DMS79 treated with DMSO at 0.1 percent for 48 hours (cell line): ENCODE data around the gene DNAJC16.
"Not testable (repeated sequence)": the region's sequence is repeated elsewhere in the genome, so short reads cannot be mapped to it uniquely, and the experiment has no call there.

ENCODE experiments used
- DNase-seq: peaks from one replicate; lab custom pipeline; 2025; lab: John Stamatoyannopoulos, UW

DNAJC16 gene

DNA sequence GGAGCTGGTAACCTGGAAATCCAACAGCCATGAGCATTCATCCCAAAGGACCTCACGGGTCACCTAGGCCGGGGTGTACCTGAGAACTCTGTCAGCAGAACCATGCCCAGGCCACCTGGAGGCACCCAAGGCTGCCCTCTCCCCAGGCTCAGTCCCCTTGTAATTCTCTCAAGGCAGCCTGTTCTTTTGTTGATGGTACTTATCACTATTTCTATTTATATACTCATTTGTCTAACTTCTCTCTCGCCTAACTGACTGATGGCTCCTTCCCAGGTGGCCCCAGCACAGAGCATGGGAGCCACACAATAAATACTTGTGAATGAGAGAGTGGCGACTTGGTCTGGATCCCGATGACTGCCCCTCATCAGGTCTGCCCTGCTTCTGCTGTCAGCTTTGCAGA lies 19.4 kb upstream of the DNAJC16 start:
- no peak for DNase-seq

DNA sequence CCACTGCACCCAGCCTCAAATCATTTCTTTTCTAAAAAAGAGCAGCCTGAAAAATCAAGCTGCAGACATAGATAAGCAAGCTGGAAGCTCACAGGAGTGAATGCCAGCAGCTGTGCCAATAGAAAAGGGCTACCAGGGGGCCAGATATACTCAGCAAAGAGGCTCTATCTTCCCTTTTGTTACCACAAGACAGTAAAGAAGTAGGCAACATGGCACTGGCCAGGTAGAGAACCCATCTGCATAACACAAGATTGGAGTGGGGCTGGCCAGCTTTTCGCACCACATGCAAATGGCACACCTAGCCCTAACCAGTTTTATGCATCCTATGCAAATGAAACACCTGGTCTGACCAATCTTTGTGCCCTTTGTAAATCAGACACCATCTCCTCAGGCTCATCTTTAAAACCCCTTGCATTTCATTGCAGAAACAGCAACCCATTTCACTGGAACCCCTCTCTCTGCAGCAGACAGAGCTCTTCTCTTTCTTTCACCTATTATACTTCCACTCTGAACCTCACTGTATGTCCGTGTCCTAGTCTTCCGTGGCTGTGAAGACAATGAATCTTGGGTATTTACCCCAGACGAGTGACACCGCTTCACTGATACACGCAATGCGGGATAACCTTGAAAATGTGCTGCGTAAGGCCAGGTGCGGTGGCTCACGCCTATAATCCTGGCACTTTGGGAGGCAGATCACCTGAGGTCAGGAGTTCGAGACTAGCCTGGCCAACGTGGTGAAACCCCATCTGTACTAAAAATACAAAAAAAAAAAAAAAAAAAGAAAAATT lies 17.8 kb upstream of the DNAJC16 start:
- DNase-seq = no peak

DNA sequence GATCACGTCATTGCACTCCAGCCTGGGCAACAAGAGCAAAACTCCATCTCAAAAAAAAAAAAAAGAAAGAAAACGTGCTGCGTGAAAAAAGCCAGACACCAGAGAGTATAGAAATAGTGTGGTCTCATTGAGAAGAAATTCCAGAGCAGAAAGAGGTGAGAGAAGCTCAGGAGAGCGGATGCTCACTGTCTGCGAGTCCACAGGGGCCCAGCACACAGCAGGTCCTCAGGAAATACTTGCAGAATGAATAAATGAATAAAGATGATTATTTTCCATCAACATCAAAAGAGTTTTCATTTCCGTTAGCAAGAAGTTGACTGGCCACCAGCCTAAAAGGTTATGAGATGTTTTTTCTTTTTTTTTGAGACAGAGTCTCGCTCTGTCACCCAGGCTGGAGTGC lies 17.1 kb upstream of the DNAJC16 start:
- no peak for DNase-seq

DNA sequence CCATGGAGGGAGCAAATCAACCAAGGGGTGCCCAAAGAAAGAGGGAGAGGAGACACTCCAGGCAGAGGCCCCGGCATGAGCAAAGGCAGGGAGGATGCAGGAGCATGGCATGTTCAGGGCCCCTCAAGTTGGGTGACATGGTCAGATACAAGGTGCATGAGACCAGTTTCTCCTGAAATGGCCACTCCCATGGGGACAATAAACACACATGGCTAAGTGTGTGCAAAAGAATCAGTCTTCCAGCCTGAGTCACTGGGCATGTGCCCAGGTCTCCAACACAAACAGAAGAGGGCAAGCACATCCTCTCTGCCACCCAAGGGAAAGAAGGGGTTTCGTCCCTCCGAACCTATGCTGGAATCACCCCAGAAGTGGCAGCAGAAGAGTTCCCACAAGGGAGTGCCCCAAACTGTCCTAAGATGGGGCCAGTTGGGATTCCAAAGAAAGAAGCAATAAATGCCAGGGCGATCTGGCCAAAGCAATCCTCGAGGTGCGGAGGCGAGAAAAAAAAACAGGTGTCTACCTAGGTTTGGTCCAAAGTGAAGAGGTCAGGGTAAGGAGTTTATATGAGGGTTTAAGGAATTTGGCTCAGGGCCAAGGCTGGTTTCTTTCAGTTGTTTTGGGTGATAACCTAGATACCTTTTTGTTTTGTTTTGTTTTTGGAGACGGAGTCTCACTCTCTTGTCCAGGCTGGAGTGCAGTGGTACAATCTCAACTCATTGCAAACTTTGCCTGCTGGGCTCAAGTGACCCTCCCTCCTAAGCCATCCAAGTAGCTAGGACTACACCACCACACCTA lies 15.8 kb upstream of the DNAJC16 start:
- DNase-seq = no peak

DNA sequence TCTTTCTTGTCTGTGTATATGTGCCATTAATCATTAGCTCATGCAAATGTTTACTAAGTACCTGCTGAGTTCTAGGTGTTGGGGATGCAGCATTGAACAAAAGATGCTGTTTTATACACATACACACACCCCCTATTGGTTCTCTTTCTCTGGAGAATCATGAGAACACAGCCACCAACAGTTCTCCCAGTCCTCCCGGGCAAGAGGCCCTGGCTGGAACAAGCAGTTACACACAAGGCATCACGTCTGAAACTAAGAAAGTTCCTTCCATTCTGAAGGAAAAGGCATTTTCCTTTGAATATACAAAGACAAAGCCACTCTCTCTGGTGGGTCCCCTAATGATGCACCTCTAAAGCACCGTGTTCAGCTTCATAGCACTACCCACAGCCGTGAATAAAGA lies 13.5 kb upstream of the DNAJC16 start:
- DNase-seq = no peak

DNA sequence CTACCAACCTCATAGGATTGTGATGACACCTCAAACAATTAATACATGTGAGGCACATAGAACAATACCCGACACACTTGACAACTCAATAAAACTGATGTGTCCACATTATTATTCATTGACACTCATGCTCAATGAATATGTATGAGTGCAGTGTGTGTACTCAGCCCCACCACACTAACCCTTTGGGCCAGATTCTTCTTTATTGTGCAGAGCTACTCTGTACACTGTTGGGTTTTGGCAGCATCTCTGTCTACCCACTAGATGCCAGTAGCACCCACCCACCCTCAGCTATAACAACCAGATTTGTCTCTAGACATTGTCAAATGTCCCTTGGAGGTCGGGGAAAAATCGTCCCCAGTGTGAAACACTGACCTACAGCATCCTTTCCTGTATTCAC lies 12.7 kb upstream of the DNAJC16 start:
- DNase-seq = no peak

DNA sequence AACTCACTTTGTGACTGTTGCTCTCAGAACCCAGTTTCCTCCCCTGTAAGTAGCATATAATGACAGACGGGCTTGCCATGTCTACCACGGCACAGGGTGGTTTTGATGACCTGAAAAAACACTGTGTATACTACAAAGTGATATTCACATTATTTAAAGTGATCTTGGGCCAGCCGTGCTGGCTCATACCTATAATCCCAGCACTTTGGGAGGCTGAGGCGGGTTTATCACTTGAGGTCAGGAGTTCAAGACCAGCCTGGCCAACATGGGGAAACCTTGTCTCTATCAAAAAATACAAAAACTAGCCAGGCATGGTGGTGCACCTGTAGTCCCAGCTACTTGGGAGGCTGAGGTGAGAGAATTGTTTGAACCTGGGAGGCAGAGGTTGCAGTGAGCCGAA lies 12.1 kb upstream of the DNAJC16 start:
- not testable (repeated sequence) for DNase-seq

DNA sequence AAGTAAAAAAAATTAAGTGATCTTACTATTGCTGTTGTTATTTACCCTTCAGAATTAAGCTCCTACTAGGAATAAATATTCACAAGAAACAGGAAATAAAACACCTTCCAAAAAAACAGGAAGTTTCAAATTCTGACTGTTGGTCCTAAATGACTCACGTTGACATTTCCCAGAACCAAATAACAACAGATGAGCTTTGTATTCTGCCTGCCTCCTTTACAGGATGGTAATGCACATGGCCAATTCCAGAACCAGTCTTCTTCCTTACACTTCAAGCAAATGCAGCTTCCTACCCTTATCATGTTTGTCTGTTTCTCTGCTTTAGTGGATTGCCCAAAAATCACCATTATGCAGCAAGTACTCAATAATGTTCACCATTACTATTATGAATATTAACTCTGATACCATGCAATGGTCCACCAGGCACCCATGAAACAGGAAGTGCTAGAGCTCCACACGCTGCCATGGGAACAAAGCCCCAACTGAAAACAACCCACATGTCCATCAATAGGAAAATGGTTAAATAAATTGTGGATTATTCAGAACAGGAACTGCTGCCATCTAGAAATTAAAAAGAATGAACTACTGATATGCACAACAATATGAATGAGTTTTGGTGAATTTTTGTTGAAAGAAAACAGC lies 11.5 kb upstream of the DNAJC16 start:
- DNase-seq = no peak

DNA sequence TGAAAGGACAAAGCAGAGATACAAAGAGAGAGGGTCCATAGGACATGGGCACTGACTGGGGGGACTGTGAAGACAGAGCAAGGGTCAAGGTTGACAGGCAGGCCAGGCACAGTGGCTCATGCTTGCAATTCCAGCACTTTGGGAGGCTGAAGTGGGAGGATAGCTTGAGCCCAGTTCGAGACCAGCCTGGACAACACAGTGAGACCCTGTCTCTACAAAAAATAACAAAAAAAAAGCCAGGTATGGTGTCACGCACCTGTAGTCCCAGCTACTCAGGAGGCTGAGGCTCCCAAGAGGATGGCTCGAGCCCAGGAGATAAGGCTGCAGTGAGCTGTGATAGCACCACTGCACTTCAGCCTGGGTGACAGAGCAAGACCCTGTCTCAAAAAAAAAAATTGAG lies 7.0 kb upstream of the DNAJC16 start:
- no peak for DNase-seq

DNA sequence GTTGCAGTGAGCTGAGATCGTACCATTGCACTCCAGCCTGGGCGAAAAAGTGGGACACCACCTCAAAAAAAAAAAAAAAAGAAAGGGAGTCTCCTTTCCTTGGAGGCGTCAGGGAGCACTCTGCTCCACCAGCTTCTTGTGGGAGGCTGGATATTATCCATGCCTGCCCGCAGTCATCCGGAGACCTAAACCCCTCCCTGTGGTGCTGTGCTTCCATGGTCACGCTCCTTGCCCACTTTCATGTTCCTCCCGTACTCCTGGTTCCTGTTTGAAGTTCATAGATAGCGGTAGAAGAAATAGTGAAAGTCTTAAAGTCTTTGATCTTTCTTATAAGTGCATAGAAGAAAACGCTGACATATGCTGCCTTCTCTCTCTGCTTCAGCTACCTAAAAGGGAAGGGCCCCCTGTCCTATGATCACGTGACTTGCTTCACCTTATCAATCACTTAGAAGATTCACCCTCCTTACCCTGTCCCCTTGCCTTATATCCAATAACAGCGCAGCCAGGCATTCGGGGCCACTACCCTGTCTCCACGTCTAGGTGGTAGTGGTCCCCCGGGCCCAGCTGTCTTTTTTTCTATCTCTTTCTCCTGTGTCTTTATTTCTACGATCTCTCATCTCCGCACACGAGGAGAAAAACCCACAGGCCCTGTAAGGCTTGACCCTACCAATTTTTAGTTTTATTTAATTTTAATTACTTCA lies 5.3 kb upstream of the DNAJC16 start:
- not testable (repeated sequence) for DNase-seq

DNA sequence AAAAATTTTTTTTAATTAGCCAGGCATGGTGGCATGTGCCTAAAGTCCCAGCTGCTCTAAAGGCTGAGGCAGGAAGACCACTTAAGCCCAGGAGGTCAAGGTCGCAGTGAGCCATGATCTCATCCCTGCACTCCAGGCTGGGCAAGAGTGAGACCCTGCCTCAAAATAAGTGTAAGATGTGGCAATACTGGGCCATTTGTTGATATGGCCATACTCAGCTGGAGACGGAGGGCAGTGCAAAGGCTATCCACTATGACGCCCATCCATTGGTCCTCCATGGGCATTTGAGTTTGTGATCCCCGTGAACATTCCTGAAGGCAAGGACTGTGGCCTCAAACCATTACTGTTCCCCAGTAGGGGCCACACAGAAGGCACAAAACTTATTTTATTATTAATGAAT lies 4.1 kb upstream of the DNAJC16 start:
- DNase-seq = no peak

DNA sequence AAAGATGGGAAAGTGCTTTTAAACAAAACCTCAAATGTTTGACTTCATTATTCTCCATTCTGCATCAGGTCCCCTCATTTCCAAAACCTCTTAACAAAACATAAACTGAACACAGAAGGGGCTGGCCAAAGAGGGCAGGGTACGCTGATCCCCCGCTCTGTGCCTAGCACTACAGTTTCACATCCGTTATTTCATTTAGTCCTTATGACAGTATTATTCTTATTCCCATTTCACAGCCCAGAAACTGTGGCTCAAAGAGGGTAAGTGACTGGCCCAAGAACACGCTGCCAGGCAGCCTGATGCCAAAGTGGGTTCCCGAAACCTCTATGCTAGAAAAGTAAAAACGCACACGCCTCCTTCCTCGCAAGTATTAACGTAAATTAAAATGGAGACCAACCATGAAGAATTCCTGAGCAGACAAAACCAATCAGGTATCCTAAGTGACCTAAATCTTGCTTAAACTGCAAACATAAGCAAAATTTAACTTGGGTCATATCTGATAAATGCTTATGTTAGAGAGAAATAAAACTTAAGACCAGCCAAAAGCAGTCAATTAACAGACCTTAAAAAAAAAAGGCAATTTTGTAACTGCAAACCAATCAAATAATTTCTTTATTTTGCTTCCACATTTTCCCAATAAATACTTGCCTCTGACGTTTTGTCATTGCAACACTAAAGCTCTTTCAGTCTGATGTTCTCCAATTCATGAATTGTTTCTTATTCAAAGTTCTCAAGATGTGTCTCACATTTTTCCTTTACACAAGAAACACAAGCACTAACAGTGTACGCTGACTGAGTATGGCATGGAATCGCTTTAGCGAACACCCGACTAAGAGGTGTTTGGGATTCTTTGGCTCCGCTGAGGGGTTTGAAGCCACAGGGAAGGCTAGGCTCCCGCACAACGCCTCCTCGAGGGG lies 3.3 kb upstream of the DNAJC16 start:
- DNase-seq = peak; percentile 63

DNA sequence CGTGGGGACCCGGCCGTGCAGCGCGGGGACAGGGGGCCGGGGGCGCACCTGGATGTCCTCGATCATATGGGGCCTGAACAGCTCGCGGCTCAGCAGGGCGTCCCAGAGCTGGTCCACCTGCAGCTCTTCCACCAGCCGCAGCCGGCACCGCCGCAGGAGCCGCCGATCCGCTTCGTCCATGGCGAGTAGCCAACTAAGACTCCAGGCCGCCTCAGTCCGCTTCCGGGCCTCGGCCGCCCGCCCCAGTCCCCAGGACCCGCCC lies 2.7 kb upstream of the DNAJC16 start, which contains the start of gene CASP9:
Gene CASP9, minus strand, starts transcription at position 195 of the 262 bp plus-strand sequence. Its CDS starts 15 bp downstream, at position 180.
- DNase-seq = no peak

DNA sequence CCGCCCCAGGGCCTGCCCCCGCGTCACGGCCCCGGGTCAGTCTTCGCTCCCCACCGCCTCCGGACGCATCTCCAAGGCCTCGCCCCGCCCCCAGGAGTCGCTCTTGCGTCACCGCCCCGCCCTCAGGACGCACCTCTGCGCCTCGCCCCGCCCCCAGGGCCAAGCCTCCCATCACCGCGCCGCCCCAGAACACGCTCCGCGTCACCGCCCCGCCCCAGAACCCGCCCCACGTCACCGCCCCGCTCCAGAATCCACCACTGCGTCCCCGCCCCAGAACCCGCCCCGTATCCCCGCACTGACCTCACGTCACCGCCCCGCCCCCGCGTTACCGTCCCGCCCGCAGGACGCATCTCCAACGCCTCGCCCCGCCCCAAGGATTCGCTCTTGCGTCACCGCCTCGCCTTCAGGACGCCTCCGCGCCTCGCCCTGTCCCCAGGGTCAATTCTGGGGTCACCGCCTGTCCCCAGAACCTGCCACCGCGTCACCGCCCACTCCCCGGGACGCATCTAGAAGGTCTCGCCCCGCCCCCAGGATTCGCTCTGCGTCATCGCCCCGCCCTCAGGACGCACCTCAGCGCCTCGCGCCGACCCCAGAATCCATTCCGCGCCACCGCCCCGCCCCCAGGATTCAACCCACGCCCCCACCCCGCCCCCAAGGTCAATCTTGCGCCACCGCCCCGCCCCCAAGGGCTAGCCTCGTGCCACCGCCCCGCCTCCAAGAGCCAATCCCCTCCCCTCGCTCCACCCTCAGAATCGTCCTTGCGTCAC lies 2.2 kb upstream of the DNAJC16 start:
- DNase-seq = peak; percentile 98

DNA sequence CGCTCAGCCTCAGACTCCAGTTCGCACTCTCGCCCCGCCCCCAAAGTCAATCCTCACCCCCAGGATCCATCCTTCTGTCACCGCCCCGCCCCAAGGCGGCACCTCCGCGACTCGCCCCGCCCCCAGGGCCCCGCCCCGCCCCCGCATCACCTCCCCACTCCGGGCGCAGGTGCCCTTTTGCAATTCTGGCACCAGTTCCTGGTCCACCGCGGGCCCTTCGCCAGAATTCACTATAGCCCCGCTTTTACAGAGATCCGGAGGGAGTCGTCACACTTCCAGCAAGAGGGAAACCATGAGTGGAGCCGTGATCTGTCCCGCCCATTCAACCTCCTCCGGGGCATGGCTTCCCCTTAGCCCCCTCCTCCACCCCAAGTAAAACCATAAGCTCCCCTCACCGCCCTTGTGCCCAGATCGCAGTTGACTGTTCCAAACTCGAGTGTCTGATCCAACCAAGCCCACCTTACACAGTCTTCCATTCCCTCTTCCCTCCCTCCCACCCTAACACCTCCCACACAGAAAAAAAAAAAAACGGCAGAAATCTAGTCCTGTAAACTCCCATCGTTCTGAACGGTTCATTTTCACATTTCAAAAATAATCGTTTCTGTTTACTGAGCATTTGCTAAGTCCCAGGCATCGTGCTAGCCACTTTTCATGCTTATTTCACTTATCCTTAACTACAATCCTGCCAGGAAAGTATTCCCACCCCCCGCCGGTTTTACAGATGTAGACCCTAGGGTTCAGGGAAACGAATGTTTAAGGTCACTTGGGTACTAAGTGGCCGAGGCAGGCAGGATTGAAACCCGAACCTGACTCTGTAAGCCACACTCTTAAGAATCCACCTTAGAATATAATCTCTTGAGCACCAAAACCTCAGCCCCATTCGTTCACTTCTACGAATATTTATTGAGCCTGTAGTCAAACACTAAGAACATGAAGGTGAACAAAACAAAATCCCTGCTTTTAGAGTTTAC lies 1.3 kb upstream of the DNAJC16 start:
- DNase-seq = peak; percentile 68

DNA sequence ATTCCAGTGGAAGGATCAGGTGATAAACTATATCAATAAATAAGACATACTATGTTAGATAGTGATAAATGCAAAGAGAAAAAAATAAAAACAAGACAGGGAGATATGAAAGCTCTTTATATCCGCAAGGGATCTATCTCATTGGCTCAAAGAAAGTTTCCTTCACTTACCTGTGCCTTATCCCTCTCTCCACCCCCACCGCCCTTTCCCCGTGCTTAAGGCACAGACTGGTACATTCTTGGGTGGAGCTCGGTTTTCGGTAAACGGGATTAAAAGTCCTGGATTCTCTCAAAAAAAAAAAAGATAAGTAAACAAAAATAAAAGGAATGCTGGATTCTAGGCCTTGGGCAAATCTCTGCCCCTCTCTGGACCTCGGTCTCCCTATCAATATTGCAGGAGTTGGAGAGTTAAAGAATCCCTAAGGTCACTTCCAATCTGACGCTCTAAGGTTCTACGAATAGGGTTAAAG lies 593 bp upstream of the DNAJC16 start:
- DNase-seq = no peak

DNA sequence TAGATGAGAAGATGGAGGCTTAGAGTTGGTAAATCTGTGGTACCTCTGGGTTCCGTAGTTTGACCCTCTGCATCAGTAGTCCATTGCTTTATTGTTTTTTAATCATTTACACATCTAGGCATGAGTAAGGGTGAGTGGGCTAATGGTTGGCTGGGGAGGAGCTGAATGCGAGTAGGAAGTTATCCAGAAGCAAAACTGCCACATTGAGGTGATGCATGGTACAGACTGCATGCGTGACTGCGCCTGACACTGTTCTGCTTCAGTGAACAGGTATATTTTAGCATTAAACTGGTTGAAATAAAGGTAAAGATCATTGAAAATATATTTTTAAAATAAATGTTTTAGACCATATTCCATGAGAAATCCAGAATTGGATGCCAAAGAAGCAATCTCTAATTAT lies 4.4 kb downstream of the DNAJC16 start:
- DNase-seq = no peak

DNA sequence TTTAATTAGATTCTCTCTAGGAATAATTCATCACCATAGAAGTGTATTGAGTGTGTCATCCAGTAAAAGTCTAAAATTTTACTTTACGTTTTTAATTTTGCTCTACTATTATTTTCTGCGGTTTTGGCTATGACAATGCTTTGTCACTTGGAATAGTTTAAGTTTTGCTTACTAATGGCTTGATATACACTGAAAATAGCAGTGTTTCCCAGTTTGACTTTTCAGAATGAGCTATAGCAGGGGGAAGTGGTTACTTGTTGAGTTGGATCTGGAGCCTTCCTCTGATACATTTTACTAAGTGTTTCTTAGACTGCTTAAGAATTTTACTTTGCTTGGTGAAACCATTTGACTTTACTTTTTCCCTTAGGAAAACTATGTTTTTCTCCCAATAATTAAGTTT lies 5.0 kb downstream of the DNAJC16 start:
- DNase-seq = no peak

DNA sequence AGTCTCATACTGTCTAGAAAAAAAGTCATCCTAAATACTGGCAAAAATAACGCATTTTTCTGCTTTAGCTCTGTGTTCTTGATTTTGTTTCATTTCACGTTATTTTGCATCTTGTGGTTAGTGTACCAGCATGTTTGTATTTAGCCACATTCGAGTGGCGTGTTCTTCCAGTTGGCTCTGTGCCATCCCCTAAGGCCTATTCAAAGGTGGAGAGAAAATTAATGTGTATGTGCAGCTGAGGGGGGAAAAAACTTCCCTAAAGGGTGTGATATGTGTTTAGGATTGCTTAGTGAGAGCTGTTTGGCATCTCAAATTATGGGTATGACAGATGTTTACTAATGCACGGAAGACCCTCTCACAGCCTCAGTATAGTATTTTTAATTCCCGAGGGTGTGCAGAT lies 12.1 kb downstream of the DNAJC16 start:
- peak; percentile 74 for DNase-seq
